H9 (cell line): ENCODE results near the gene ZNF521. TPM values are rescaled to one million over a fixed set of nuclear protein-coding genes. Genes with fewer than 3 reads are reported as not detected.

ENCODE experiments used
- DNase-seq: peaks from one replicate; pipeline ENCODE4 v3.0.0-alpha.2; 2017
- H2AFZ ChIP-seq: one replicate; pipeline ENCODE4 v1.6.1; 2013; ENCODE audit warnings: mild to moderate bottlenecking, low read length, control low read depth, moderate library complexity
- H2AK5ac ChIP-seq: 2 replicates; pipeline ENCODE4 v1.6.1; 2013; ENCODE audit warnings: low read length, control low read depth, mixed read lengths; ENCODE audit not compliant: insufficient read length
- H2BK120ac ChIP-seq: one replicate; pipeline ENCODE4 v1.6.1; 2013; ENCODE audit warnings: low read depth, mild to moderate bottlenecking, low read length, control low read depth, inconsistent platforms; ENCODE audit not compliant: poor library complexity, severe bottlenecking
- H2BK12ac ChIP-seq: 2 replicates; pipeline ENCODE4 v1.6.1; 2013; ENCODE audit warnings: low read length, control low read depth, mixed read lengths, low read depth; ENCODE audit not compliant: insufficient read length
- H2BK15ac ChIP-seq: 2 replicates; pipeline ENCODE4 v1.6.1; 2013; ENCODE audit warnings: low read depth, low read length, control low read depth
- H2BK20ac ChIP-seq: one replicate; pipeline ENCODE4 v1.6.1; 2013; ENCODE audit warnings: low read depth, mild to moderate bottlenecking, low read length, control low read depth, inconsistent platforms; ENCODE audit not compliant: poor library complexity, severe bottlenecking
- H2BK5ac ChIP-seq: 2 replicates; pipeline ENCODE4 v1.6.1; 2013; ENCODE audit warnings: low read length, control low read depth, mixed read lengths; ENCODE audit not compliant: insufficient read length
- H3K14ac ChIP-seq: 2 replicates; pipeline ENCODE4 v1.6.1; 2013; ENCODE audit warnings: low read length, control low read depth; ENCODE audit not compliant: insufficient read depth
- H3K18ac ChIP-seq: 2 replicates; pipeline ENCODE4 v1.6.1; 2013; ENCODE audit warnings: low read depth, mild to moderate bottlenecking, mixed read lengths, low read length, control low read depth; ENCODE audit not compliant: insufficient read length
- H3K23ac ChIP-seq: 2 replicates; pipeline ENCODE4 v1.6.1; 2013; ENCODE audit warnings: low read length, control low read depth, mixed read lengths, low read depth; ENCODE audit not compliant: insufficient read length
- H3K23me2 ChIP-seq: 2 replicates; pipeline ENCODE4 v1.6.1; 2013; ENCODE audit warnings: low read depth, mild to moderate bottlenecking, mixed read lengths, low read length, control low read depth; ENCODE audit not compliant: insufficient read length, poor library complexity, severe bottlenecking
- H3K27ac ChIP-seq: 2 replicates; pipeline ENCODE4 v1.5.1; 2013; ENCODE audit warnings: low read length, control low read depth, mixed read lengths, low read depth; ENCODE audit not compliant: insufficient read length
- H3K27me3 ChIP-seq: 2 replicates; pipeline ENCODE4 v1.6.1; 2013; ENCODE audit warnings: low read length, control low read depth, inconsistent platforms; ENCODE audit not compliant: insufficient read depth
- H3K4ac ChIP-seq: 2 replicates; pipeline ENCODE4 v1.6.1; 2013; ENCODE audit warnings: low read depth, mild to moderate bottlenecking, control low read depth, inconsistent platforms, low read length, moderate library complexity
- H3K4me1 ChIP-seq: 2 replicates; pipeline ENCODE4 v1.6.1; 2013; ENCODE audit warnings: low read length, control low read depth, inconsistent platforms; ENCODE audit not compliant: insufficient read depth
- H3K4me2 ChIP-seq: 2 replicates; pipeline ENCODE4 v1.6.1; 2013; ENCODE audit warnings: low read length, control low read depth, mixed read lengths; ENCODE audit not compliant: insufficient read length, insufficient read depth
- H3K56ac ChIP-seq: 2 replicates; pipeline ENCODE4 v1.6.1; 2013; ENCODE audit warnings: low read depth, mild to moderate bottlenecking, mixed read lengths, low read length, control low read depth; ENCODE audit not compliant: insufficient read length
- H3K79me1 ChIP-seq: 2 replicates; pipeline ENCODE4 v1.6.1; 2013; ENCODE audit warnings: low read depth, mild to moderate bottlenecking, moderate library complexity, low read length, control low read depth, inconsistent platforms; ENCODE audit not compliant: insufficient read depth, poor library complexity, severe bottlenecking
- H3K79me2 ChIP-seq: 2 replicates; pipeline ENCODE4 v1.6.1; 2013; ENCODE audit warnings: low read length, control low read depth, inconsistent platforms; ENCODE audit not compliant: insufficient read depth
- H3K9ac ChIP-seq: 2 replicates; pipeline ENCODE4 v1.6.1; 2013; ENCODE audit warnings: low read length, control low read depth, mixed read lengths; ENCODE audit not compliant: insufficient read length; ENCODE audit errors: extremely low read depth
- H3K9me3 ChIP-seq: one replicate; pipeline ENCODE4 v1.6.1; 2013; ENCODE audit warnings: low read depth, low read length, inconsistent platforms; ENCODE audit not compliant: control insufficient read depth
- H3T11ph ChIP-seq: one replicate; pipeline ENCODE4 v1.6.1; 2013; ENCODE audit warnings: mild to moderate bottlenecking, low read length, control low read depth, inconsistent platforms
- H4K20me1 ChIP-seq: one replicate; pipeline ENCODE4 v1.6.1; 2013; ENCODE audit not compliant: control insufficient read depth, insufficient read length, insufficient read depth
- H4K5ac ChIP-seq: 2 replicates; pipeline ENCODE4 v1.6.1; 2013; ENCODE audit warnings: low read depth, mild to moderate bottlenecking, mixed read lengths, low read length, control low read depth; ENCODE audit not compliant: insufficient read length
- H4K8ac ChIP-seq: replicated peaks from 2 replicates; pipeline ENCODE4 v1.6.1; 2013; ENCODE audit warnings: low read length, control low read depth, mixed read lengths, low read depth; ENCODE audit not compliant: insufficient read length
- H4K91ac ChIP-seq: 2 replicates; pipeline ENCODE4 v1.6.1; 2013; ENCODE audit warnings: low read depth, mild to moderate bottlenecking, moderate library complexity, mixed read lengths, low read length, control low read depth; ENCODE audit not compliant: insufficient read length
- H3K27ac Mint-ChIP-seq, 3 experiments: 2 replicates in 2 of 3; 3 replicates in 1 of 3; pipeline ENCODE4 v1.8.0; 2020 to 2021; ENCODE audit warnings: mixed read lengths in 3 of 3, mild to moderate bottlenecking in 1 of 3, moderate library complexity in 1 of 3
- H3K27me3 Mint-ChIP-seq: 2 replicates; pipeline ENCODE4 v1.8.0; 2021; ENCODE audit warnings: low read depth, mild to moderate bottlenecking, moderate library complexity, mixed read lengths
- H3K36me3 Mint-ChIP-seq, 3 experiments: 2 replicates in 2 of 3; 3 replicates in 1 of 3; pipeline ENCODE4 v1.8.0; 2020 to 2021; ENCODE audit warnings: low read depth in 3 of 3, mixed read lengths in 3 of 3; ENCODE audit not compliant: insufficient read depth in 1 of 3
- H3K4me1 Mint-ChIP-seq, 2 experiments: 2 replicates each; pipeline ENCODE4 v1.8.0; 2020; ENCODE audit warnings: mixed read lengths in 2 of 2
- H3K4me3 Mint-ChIP-seq, 2 experiments: 2 replicates in 1 of 2; 3 replicates in 1 of 2; pipeline ENCODE4 v1.8.0; 2020 to 2021; ENCODE audit warnings: mild to moderate bottlenecking in 2 of 2, mixed read lengths in 2 of 2, moderate library complexity in 1 of 2
- H3K9me3 Mint-ChIP-seq, 2 experiments: 2 replicates in 1 of 2; 3 replicates in 1 of 2; pipeline ENCODE4 v1.8.0; 2020; ENCODE audit warnings: mild to moderate bottlenecking in 2 of 2, mixed read lengths in 2 of 2, moderate library complexity in 1 of 2
- WGBS: extraction: QIAGEN DNeasy Blood & Tissue Kit; methylation state at CpG from one replicate; pipeline ENCODE4 v1.1.7; 2013; ENCODE audit warnings: missing lambda C conversion rate, low lambda C conversion rate, mixed read lengths; ENCODE audit not compliant: insufficient read length; ENCODE audit errors: extremely low coverage; 5-methylcytosine and 5-hydroxymethylcytosine counted together
- total RNA-seq: library from RNA; stranded (reverse); gene quantifications from 2 replicates; pipeline ENCODE4 v1.2.1, GENCODE V29; 2021
- TF ChIP-seq, protein P1 (sequence below): fragments of 200-600 bp; sonication (generic); conservative IDR thresholded peaks from 3 replicates; pipeline ENCODE4 v1.8.0; 2021; ENCODE audit warnings: antibody characterized with exemption, mild to moderate bottlenecking

The ZNF521 gene
- total RNA-seq, 1 experiment from 2014 or later, result 3.3 TPM

DNA sequence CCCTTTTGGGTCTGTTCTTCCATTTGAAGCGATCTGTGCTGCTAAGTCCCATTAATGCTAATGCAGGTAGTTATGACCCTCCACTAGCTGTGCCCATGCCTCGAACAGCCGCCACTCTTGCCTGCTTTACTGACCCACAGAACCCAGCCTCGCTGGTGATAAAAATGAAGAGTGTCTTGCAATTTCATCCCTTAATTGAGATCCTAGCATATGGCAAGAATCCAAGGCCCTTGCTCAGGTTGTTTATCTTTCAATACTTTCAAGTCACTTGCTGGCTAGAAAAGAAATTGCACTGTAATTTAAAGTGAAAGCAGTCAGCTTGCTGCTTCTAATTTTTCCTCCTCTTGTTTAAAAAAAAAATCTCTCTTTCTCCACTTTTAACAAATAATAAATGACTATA is 73.6 kb downstream of the ZNF521 start:
- Histone ChIP-seq H2BK5ac (no peak overlapping the region), H3K4ac (no peak overlapping the region), H2BK12ac (no peak overlapping the region), H2BK120ac (no peak overlapping the region), H3K79me2 (no peaks in the 10 kb centered on the region), H3K14ac (no peak overlapping the region), H3K9me3 (no peaks in the 10 kb centered on the region), H3T11ph (no peak overlapping the region), H4K5ac (no peak overlapping the region), H3K9ac (no peak overlapping the region), H3K4me2 (no peak overlapping the region), H4K8ac (no peak overlapping the region), H2BK20ac (no peak overlapping the region), H3K18ac (no peak overlapping the region), H3K23me2 (no peaks in the 10 kb centered on the region), H3K56ac (no peak overlapping the region), H3K23ac (no peak overlapping the region), H3K27me3 (no peaks in the 10 kb centered on the region), H3K4me1 (peaks cover 7% of the 10 kb centered on the region; the same call in 1 of the 2 replicates), H2BK15ac (no peak overlapping the region), H3K79me1 (no peaks in the 10 kb centered on the region), H2AFZ (no peak overlapping the region), H2AK5ac (no peak overlapping the region), H4K20me1 (no peaks in the 10 kb centered on the region), H4K91ac (no peak overlapping the region), H3K27ac (no peak overlapping the region)
- DNase-seq, result no peak
- TF ChIP-seq, protein P1, sequence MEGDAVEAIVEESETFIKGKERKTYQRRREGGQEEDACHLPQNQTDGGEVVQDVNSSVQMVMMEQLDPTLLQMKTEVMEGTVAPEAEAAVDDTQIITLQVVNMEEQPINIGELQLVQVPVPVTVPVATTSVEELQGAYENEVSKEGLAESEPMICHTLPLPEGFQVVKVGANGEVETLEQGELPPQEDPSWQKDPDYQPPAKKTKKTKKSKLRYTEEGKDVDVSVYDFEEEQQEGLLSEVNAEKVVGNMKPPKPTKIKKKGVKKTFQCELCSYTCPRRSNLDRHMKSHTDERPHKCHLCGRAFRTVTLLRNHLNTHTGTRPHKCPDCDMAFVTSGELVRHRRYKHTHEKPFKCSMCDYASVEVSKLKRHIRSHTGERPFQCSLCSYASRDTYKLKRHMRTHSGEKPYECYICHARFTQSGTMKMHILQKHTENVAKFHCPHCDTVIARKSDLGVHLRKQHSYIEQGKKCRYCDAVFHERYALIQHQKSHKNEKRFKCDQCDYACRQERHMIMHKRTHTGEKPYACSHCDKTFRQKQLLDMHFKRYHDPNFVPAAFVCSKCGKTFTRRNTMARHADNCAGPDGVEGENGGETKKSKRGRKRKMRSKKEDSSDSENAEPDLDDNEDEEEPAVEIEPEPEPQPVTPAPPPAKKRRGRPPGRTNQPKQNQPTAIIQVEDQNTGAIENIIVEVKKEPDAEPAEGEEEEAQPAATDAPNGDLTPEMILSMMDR, result no peak
- Mint-ChIP-seq H3K9me3 (no peaks in the 10 kb centered on the region; a peak in 1 of 5 replicates), H3K27me3 (no peaks in the 10 kb centered on the region; the same call in 1 of the 2 replicates), H3K27ac (no peak overlapping the region; a peak in 1 of 7 replicates), H3K4me1 (peaks cover 18 to 30% of the 10 kb centered on the region in 2 experiments), H3K36me3 (no peaks in the 10 kb centered on the region), H3K4me3 (no peak overlapping the region)
- WGBS, result no CpG with 5 or more reads among the region's 4 CpGs
